Measurements from ENCODE around the gene VMO1. TPM values are rescaled to one million over a fixed set of nuclear protein-coding genes. Genes with fewer than 3 reads are reported as not detected.

The VMO1 gene
- total and polyA plus RNA-seq, 9 of the 15 experiments (the other 6 are each of a cell fraction or from before 2014, with no cell fraction given): 0.31 TPM; not detected in 8

GRCh38 chr17:4786516-4786915, 352 bp upstream of the VMO1 start:
- intact Hi-C loops (cut with micrococcal nuclease): loop anchor here (2.0 kb wide), 1 partner anchor 96 kb away; no protein-coding TSS in a partner anchor
- no peak for TF ChIP-seq CBFA2T2 (conservative IDR thresholded peaks at IDR 0.05)
- no peak for TF ChIP-seq IRF1 (CRISPR knock-in tag; IDR thresholded peaks at IDR 0.05; ENCODE audit: borderline replicate concordance)
- no peak for TF ChIP-seq ZNF274 (IDR thresholded peaks at IDR 0.05; ENCODE audit: borderline replicate concordance, low read depth, low read length)
- no peak for TF ChIP-seq KAT7 (CRISPR knock-in tag; IDR thresholded peaks at IDR 0.05; ENCODE audit: borderline replicate concordance)
- TF ChIP-seq TOE1 (IDR thresholded peaks at IDR 0.05; ENCODE audit: borderline replicate concordance): no peak
- no peak for TF ChIP-seq TOE1 (CRISPR knock-in tag; IDR thresholded peaks at IDR 0.05; ENCODE audit: borderline replicate concordance, low read depth)
- TF ChIP-seq MAFF (IDR thresholded peaks at IDR 0.05; ENCODE audit: low read length): no peak
- TF ChIP-seq ZNF175 (CRISPR knock-in tag; IDR thresholded peaks at IDR 0.05; ENCODE audit: low read depth): no peak
- TF ChIP-seq MIER1 (IDR thresholded peaks at IDR 0.05; ENCODE audit: low read depth): no peak
- TF ChIP-seq IFI16 (CRISPR knock-in tag; IDR thresholded peaks at IDR 0.05): no peak
- H3K4me1 ChIP-seq (replicated peaks in 1 of 2; ENCODE audit: control insufficient read depth in 2 of 2, insufficient read depth in 2 of 2, low read length in 2 of 2): peaks cover 0 to 38% of the 10 kb centered on the region in 2 experiments; a peak in 3 of 5 replicates
- no peak overlapping the region for H3K9ac ChIP-seq (ENCODE audit: insufficient read depth in 1 of 2, low read depth in 2 of 2, low read length in 2 of 2)
- no peak overlapping the region for H3K4me2 ChIP-seq (ENCODE audit: insufficient read depth, low read length)
- 10% methylated on average over 6 of the region's 6 CpGs for WGBS (ENCODE audit: insufficient coverage, low coverage, missing lambda C conversion rate)
- H2AFZ ChIP-seq (ENCODE audit: low read depth, low read length): no peak overlapping the region
- H4K20me1 ChIP-seq (replicated peaks; ENCODE audit: control insufficient read depth, insufficient read depth, low read length): no peaks in the 10 kb centered on the region
- no peaks in the 10 kb centered on the region for H3K9me1 ChIP-seq (ENCODE audit: control insufficient read depth, insufficient read depth, low read length)
- BruUV-seq (replicated peaks): no TSS peak
- ATAC-seq (no peak), DNase-seq (ENCODE audit: extremely low read depth in 1 of 4, low spot score in 3 of 4) (no peak), FAIRE-seq (no peak)
- no peaks in the 10 kb centered on the region for H3K36me3 ChIP-seq (ENCODE audit: control insufficient read depth, insufficient read depth, low read length)
- H3K27me3 ChIP-seq (ENCODE audit: control insufficient read depth in 2 of 2, insufficient read depth in 2 of 2, low read length in 2 of 2): peaks cover 6 to 21% of the 10 kb centered on the region in 2 experiments; a peak in 3 of 5 replicates
- H3K79me2 ChIP-seq (ENCODE audit: control insufficient read depth, insufficient read depth, low read length): peaks cover 6% of the 10 kb centered on the region; the same call in 2 of the 3 replicates
- no peaks in the 10 kb centered on the region for H3K9me3 ChIP-seq (replicated peaks; ENCODE audit: control insufficient read depth, insufficient read depth, low read depth, low read length)
- no peak overlapping the region for H3K27ac ChIP-seq (ENCODE audit: extremely low read depth, low read depth, low read length)
- ChIA-PET CTCF (ENCODE audit: low intra/inter-chr PET ratio) (interaction anchor here (1.2 kb wide), 1 partner anchor 103 kb away, joined by 5 read pairs; no protein-coding TSS in a partner anchor), POLR2A (interaction anchor here (0.6 kb wide), 1 partner anchor 16 kb away, joined by 4 read pairs; no protein-coding TSS in a partner anchor)
- in situ Hi-C loops (cut with MboI): no loop called here
- H3K4me3 ChIP-seq: no peak overlapping the region
